ENCODE data around the gene CAPZA1. TPM values are rescaled to one million over a fixed set of nuclear protein-coding genes. Genes with fewer than 3 reads are reported as not detected.

The CAPZA1 gene
- 136 and 173 TPM in 2 replicates for total RNA-seq

DNA sequence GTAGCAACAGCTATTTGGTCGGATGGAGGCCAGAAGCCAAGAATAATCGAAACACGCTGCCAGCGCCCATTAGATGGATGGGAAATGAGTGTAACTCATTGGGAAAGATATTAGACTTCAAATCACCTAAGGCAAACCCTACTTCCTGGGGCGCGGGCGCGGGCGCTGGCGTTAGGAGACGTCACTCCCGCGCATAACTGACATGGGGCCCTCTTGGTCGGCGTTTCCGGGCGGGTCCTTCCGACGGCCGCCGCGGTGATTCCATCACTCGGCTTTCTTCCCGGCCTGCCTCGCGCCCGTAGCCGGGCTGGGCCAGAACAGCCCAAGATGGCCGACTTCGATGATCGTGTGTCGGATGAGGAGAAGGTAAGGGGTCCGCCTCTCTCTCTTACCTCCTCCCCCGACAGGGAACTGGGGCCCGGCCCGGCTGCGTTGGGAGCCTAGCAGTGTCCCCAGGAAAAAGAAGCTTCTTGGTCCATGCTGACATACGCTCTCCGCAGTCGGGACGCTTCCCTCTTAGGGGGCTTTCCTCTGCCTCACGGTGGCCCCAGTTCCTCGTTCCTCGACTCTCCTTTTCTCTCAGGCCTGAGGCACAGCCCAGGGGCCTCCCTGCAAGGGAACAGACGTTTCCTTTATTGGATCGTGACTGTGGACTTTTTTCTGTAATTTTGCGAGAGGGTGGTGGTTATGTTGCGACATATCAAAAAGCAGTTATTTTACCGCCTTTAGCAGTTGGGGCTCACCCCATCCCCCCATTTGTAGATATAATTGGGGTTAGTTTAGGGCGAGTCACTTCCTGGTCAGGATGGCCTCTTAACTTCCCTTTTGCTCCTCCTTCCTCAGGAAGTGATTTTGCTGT lies at the start of gene CAPZA1:
TSS of gene CAPZA1 (plus strand) at position 315 of the 859 bp plus-strand sequence. CDS start at position 328, 13 bp downstream.

GRCh38 chr1:112618721-112619517 lies 713 bp upstream of the CAPZA1 start, which contains the start of gene ST7L:
ST7L (minus strand) TSS chr1:112619141; CDS start chr1:112619113, 28 bp downstream.

DNA sequence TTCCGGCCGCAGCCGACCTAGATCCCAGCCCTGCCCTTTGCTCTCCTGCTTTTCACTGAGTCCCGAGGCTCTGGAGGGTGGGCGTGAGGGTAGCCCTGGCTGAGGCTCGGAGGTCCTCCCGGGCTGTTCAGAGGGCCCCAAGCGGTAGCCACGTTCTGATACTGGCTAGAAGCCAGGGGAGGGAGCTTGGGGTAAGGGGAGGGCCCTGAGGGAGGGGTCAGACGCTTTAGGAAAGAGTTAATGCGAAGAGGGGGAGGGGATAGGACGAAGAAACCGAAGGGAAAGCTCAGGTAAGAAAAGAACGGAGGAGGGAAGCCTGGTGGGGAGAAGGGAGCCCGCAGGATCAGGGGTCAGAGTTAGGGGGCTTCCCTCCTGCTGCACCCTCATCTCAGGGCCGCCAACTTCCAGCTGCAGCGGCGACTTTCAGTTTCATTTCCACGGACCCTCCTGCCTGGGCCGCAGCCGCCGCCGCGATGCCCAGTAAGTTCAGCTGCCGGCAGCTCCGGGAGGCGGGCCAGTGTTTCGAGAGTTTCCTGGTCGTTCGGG lies 54.9 kb downstream of the CAPZA1 start, which contains the start of gene MOV10:
TSS of gene MOV10 (plus strand) at position 220 of the 546 bp plus-strand sequence. CDS start at position 474, 254 bp downstream.

DNA sequence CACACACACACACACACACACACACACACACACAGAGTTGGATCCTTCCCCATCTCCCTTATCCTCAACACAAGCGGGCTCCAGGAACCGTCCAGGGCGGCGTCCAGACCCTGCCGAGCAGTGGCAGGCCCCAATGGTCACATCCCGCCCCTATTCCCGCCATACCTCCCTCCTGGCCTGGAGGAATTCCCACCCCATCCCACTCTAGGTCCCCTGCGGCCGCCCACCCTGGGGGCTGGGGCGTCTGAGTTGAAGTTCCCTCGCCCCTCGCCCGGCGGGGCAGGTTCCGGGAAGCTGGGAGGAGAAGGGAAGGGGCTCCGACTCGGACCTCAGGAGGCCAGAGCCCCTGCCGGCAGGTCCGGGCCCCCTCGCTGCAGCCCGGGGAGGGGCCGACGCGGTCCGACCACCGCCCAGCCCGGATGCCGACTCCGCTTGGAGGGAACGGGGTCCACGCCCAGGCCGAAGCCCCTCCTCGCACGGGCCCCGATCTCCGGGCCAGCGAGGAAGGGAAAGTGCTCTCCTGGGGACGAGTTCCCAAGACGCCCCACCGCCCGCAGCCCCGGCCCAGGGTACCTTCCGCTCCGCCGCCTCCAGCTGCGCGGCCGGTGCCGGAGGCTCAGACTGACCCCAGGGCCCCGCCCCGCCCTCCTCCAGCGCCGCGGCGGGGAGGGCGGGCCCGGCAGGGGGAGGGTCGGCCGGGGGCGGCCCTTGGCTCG lies 87.0 kb downstream of the CAPZA1 start, which contains the start of gene RHOC:
TSS of gene RHOC (minus strand) at position 623 of the 716 bp plus-strand sequence. CDS start 3,328 bp downstream, outside the sequence.

GRCh38 chr1:112715264-112716053 lies 95.8 kb downstream of the CAPZA1 start, which contains the start of gene PPM1J:
PPM1J (minus strand) TSS chr1:112715332; CDS start chr1:112715301, 31 bp downstream.

Other genes starting within 250 kb of the CAPZA1 start
- 17.1 and 20.5 TPM in 2 replicates for gene CTTNBP2NL, start 223.6 kb upstream of the CAPZA1 start, total RNA-seq
- gene WNT2B, start 110.9 kb upstream of the CAPZA1 start, total RNA-seq = 4.7 and 6.1 TPM in 2 replicates
- gene ST7L, start 691 bp upstream of the CAPZA1 start, total RNA-seq = 14.5 and 16.7 TPM in 2 replicates
- gene MOV10, start 54.8 kb downstream of the CAPZA1 start, total RNA-seq = 41.5 and 44.5 TPM in 2 replicates
- 360 and 387 TPM in 2 replicates for gene RHOC, start 87.3 kb downstream of the CAPZA1 start, total RNA-seq
- 1.0 and 1.5 TPM in 2 replicates for gene PPM1J, start 95.5 kb downstream of the CAPZA1 start, total RNA-seq

Measured in smooth muscle cell of the pulmonary artery (primary cell).